Naive B cell (primary cell): ENCODE data around the gene PDK2. TPM values are rescaled to one million over a fixed set of nuclear protein-coding genes. Genes with fewer than 3 reads are reported as not detected.

Source experiments
- ATAC-seq, 2 donors: fragments of 150-1000 bp; cut with Tn5 transposase; 2 replicates each; pipeline ENCODE4 v1.10.0; 2021; ENCODE audit warnings: low read depth in 2 of 2, mild to moderate bottlenecking in 2 of 2, moderate library complexity in 2 of 2
- DNase-seq: peaks from one replicate; pipeline ENCODE4 v3.0.0; 2022
- H3K27ac Mint-ChIP-seq, 6 donors: one replicate each; pipeline ENCODE4 v1.8.0; 2020 to 2022; ENCODE audit warnings: mild to moderate bottlenecking in 6 of 6, mixed read lengths in 6 of 6, moderate library complexity in 5 of 6, inconsistent platforms in 2 of 6
- H3K27me3 Mint-ChIP-seq, 3 donors: one replicate each; pipeline ENCODE4 v1.8.0; 2021 to 2022; ENCODE audit warnings: mixed read lengths in 3 of 3, mild to moderate bottlenecking in 1 of 3
- H3K36me3 Mint-ChIP-seq, 2 donors: one replicate each; pipeline ENCODE4 v1.8.0; 2020 to 2022; ENCODE audit warnings: mixed read lengths in 2 of 2, inconsistent platforms in 1 of 2, mild to moderate bottlenecking in 1 of 2
- H3K4me1 Mint-ChIP-seq, 3 donors: one replicate each; pipeline ENCODE4 v1.8.0; 2020 to 2022; ENCODE audit warnings: mixed read lengths in 3 of 3, inconsistent platforms in 1 of 3, mild to moderate bottlenecking in 1 of 3, moderate library complexity in 1 of 3
- H3K4me3 Mint-ChIP-seq, 8 donors: one replicate each; pipeline ENCODE4 v1.8.0; 2020 to 2022; ENCODE audit warnings: mild to moderate bottlenecking in 8 of 8, mixed read lengths in 8 of 8, moderate library complexity in 8 of 8, inconsistent platforms in 2 of 8
- H3K9me3 Mint-ChIP-seq, 7 donors: one replicate each; pipeline ENCODE4 v1.8.0; 2020 to 2022; ENCODE audit warnings: mixed read lengths in 7 of 7, mild to moderate bottlenecking in 5 of 7, inconsistent platforms in 2 of 7, moderate library complexity in 1 of 7
- polyA plus RNA-seq, 6 donors: library from polyadenylated mRNA; unstranded; fragments of 300-500 nt; fragmentation: Illumina TruSeq; gene quantifications; one replicate each; pipeline ENCODE4 v1.2.3, GENCODE V29; 2021; ENCODE audit warnings: low read depth in 6 of 6

PDK2 gene
- polyA plus RNA-seq, 6 donors from 2014 or later = 33.4 to 49.6 (median 40.3) TPM

DNA sequence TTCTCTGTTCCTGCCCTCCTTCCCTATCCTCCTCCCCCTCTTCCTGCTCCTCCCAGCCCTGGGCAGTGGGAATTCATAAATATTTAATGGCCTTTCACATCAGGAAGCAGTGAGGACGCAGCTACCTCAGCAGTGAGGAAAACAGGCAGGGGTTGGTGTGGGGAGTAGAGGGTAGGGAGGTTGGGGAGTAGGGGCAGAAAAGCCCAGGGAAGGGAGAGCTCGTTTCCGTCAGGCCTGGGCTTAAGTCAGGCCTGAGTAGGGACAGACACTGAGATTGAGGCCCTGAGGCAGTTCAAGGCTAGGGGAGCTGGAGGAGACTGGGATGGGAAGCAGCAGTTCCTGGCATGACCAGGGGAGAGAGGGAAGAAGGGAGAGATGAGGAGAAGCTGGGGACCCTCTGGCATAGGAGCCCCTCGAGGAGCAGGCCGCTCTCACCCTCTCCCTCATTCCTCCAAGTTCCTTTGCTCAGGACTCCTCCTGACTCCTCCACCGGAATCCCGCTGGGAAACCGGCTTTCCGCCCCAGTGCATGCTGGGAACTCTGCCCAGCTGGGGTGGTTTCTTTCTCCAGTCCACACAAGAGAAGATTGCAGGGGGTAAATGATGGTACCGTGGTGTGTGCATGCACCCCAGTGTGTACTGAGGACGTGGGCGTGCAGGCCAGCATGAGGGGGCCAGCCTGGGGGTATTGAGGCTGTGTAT lies 28.6 kb downstream of the PDK2 start:
- Mint-ChIP-seq H3K4me3 (no peak overlapping the region), H3K9me3 (peaks cover 0 to 2% (median 0%) of the 10 kb centered on the region in 7 donors), H3K27ac (no peak overlapping the region), H3K27me3 (peaks cover 29 to 50% (median 46%) of the 10 kb centered on the region in 3 donors), H3K4me1 (peaks cover 11 to 13% (median 12%) of the 10 kb centered on the region in 3 donors), H3K36me3 (no peaks in the 10 kb centered on the region)
- ATAC-seq = no peak
- DNase-seq = no peak

DNA sequence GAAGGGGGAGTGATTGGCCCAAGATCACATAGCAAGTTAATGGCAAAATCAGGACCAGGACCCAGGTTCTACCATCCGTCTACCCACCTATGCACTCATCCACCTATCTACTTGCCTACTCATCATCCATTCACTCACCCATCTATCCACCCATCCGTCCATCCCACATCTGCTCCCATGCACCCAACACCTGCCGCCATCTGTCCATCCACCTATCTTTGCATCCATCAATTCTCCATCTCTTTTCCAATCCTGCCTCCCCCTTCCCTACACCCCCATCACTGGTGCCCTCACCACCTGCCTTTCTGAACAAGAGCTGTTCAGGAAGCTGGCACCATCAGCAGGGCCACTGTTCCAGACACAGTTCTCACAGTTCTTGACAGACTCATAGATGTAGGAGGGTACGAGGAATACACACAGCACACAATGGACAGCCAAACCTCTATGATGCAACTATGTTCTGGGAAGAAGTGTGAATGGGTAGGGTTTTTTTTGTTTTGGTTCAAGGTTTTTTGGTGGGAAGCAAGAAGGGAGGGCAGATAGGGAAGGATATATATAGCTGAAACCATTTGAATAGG lies 30.4 kb downstream of the PDK2 start:
- Mint-ChIP-seq H3K27ac (no peak overlapping the region), H3K27me3 (peaks cover 15 to 38% (median 36%) of the 10 kb centered on the region in 3 donors)

DNA sequence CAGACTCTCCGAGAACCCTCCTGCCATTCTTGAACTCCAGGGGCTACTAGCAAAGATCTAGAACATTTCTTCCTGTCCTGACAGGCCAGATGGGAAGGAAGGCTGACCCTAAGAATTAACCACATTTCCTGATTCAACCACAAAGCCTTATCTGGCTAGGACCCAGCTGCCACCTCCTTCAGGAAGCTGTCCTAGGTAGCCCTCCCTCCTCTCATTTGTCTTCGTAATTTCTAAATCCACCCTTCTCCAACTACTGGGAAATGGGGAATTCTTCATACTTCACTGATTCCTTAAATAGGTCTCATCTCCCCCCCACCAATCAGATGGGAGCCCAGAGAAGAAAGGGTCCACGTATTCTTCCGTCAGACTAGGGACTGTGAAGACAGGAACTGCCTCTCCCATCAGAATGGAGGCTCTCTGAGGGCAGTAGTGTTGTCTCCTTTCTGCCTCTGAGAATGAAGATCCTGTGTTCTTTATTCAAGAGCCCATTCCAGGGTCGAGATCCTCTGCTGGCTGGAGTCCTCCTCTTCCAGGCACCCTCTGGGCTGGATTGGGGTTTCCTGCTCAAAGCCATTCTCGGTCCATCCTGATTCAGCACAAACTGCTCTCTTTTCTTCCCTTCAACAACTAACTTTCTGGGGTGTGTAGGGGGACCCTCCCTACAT lies 32.7 kb downstream of the PDK2 start:
- peak overlapping the region in 3 of 8 donors; percentile 41 to 69 (median 53) for H3K4me3 Mint-ChIP-seq
- peaks cover 30 to 38% (median 34%) of the 10 kb centered on the region in 3 donors for H3K4me1 Mint-ChIP-seq
- ATAC-seq (no peak), DNase-seq (no peak)
- H3K36me3 Mint-ChIP-seq = no peaks in the 10 kb centered on the region
- H3K27me3 Mint-ChIP-seq = peaks cover 5 to 22% (median 16%) of the 10 kb centered on the region in 3 donors
- H3K27ac Mint-ChIP-seq = peak overlapping the region in 2 of 6 donors; percentile 3 to 76
- peaks cover 0 to 2% (median 0%) of the 10 kb centered on the region in 7 donors for H3K9me3 Mint-ChIP-seq

More for the DNA sequence above, 30.4 kb downstream of the PDK2 start:
- H3K9me3 Mint-ChIP-seq = peaks cover 0 to 2% (median 0%) of the 10 kb centered on the region in 7 donors
- H3K4me3 Mint-ChIP-seq = peak overlapping the region in 1 of 8 donors; percentile 2
- no peaks in the 10 kb centered on the region for H3K36me3 Mint-ChIP-seq
- no peak for ATAC-seq
- no peak for DNase-seq
- peaks cover 17 to 21% (median 17%) of the 10 kb centered on the region in 3 donors for H3K4me1 Mint-ChIP-seq

DNA sequence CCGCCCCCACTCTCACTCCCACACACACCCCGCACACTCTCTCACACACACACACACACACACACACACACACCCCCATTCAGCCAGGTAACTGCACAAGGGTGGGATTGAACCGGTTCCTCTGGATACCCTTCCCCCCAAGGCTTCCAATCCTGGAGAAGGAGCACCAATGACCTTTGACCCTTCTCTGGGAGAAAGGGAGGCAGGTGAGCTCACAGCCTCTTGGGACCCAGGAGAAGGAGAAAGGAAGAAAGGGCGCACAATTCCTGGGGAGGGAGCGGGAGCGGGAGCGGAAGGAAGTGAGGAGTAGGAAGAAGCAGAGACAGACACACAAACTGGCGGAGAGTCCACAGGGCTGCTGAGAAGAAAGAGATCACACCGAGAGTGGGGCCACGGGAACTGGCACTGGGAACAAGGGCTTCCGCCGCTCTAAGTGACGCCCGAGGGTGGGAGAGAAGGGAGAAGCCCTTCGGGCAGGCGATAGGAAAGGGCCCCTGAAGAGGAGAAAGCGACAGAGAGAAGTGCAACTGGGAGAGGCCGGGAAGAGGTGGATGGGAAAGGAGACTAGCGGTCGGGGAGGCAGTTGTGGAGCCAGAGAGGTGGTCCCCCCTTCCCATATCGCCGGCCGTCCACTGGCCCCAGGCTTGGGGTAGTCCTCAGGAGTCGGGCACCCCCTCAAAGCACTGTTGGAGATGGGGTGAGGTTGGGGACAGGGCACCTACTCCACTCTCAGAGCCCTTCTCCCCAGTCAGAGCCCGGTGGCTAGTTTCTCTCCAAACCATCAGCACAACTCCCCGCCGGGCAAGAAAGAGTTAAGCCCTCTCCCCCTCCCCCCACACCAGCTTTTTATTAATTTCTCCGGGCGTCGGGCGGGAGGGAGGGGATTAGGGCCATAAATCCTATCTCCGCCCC lies 33.5 kb downstream of the PDK2 start:
- no peak for DNase-seq
- no peak for ATAC-seq
- H3K9me3 Mint-ChIP-seq = peaks cover 0 to 2% (median 0%) of the 10 kb centered on the region in 7 donors
- H3K27me3 Mint-ChIP-seq = peaks cover 5 to 14% (median 13%) of the 10 kb centered on the region in 3 donors
- peaks cover 30 to 44% (median 34%) of the 10 kb centered on the region in 3 donors for H3K4me1 Mint-ChIP-seq
- peak overlapping the region in 5 of 6 donors; percentile 61 to 96 (median 80) for H3K27ac Mint-ChIP-seq
- no peaks in the 10 kb centered on the region for H3K36me3 Mint-ChIP-seq
- H3K4me3 Mint-ChIP-seq = peak overlapping the region; percentile 74 to 91 (median 84)

DNA sequence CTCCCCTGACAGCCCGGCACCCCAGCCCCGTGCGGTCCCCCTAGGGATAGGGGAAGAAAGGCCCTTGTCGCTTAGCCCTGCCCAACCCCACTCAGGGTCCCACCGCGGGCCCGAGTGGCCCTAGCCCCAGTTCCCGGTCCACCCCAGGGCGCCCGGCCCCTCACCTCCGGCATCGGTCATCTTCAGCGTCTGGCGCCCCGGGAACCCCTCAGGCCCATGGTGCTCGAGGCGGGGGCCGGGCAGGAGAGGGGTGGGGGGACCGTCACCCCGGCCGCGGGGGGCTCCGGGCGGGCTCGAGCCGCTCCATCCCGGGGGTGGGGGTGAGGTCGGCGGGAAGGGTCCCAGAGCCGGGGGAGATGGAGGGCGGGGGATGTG lies 34.2 kb downstream of the PDK2 start:
- H3K9me3 Mint-ChIP-seq = peaks cover 0 to 2% (median 0%) of the 10 kb centered on the region in 7 donors
- H3K27ac Mint-ChIP-seq = peak overlapping the region in 3 of 6 donors; percentile 32 to 91 (median 80)
- H3K36me3 Mint-ChIP-seq = no peaks in the 10 kb centered on the region
- H3K4me3 Mint-ChIP-seq = peak overlapping the region; percentile 63 to 91 (median 84)
- H3K27me3 Mint-ChIP-seq = peaks cover 5 to 14% (median 11%) of the 10 kb centered on the region in 3 donors
- peaks cover 34 to 44% (median 36%) of the 10 kb centered on the region in 3 donors for H3K4me1 Mint-ChIP-seq
- DNase-seq (no peak), ATAC-seq (peak; percentile 7 to 8)

DNA sequence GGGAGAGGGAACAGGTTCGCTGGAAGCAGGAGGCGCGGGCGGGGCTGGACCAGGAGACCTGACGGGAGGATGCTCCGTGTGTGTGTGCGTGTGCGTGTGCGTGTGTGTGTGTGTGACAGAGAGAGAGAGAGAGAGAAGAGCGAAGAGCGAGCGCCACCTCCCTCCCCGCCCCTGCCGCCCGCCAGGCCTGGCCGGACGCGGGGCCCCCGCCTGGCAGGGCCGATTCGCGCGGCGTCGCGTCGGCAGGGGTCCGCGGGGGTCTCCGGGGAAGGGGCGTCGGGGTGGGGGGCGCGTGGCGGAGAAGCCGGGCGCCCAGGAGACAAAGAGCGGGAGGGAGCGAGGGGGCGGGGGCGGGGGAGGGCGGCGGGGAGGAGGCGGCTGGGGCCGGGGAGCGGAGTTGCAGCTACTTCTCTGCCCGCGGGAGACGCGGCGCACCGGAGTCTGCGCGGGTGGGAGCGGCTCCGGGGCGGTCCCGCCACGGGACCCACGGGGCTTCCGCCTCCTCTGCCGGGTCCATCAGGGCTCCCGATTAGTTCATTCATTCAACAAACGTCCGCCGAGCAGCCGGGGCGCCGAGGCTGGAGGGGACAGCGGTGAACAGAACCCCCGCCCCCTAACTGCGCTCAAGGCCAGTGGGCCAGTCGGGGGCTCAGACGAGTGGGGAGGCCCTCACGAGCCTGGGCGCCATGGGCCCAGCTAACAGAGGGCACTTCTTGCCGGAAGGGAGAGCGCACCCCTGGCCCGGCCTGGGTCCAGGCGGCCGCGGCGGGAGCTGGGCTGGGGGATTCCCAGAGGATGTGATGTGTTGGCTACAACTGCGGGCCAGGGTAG lies 34.8 kb downstream of the PDK2 start, which contains the start of gene SAMD14:
Gene SAMD14 (minus strand): TSS at position 433 of the 831 bp plus-strand sequence. CDS start 5,201 bp downstream, outside the sequence.
- H3K27ac Mint-ChIP-seq = peak within 1 kb of the TSS; percentile 29 to 97 (median 80)
- peaks cover 5 to 14% (median 11%) of the 10 kb centered on the region in 3 donors for H3K27me3 Mint-ChIP-seq
- DNase-seq (peak; percentile 36), ATAC-seq (peak; percentile 72 to 73)
- H3K36me3 Mint-ChIP-seq = no peaks in the 10 kb centered on the region
- peak within 1 kb of the TSS; percentile 78 to 94 (median 86) for H3K4me3 Mint-ChIP-seq
- peaks cover 34 to 44% (median 36%) of the 10 kb centered on the region in 3 donors for H3K4me1 Mint-ChIP-seq
- H3K9me3 Mint-ChIP-seq = peaks cover 0 to 2% (median 0%) of the 10 kb centered on the region in 7 donors

DNA sequence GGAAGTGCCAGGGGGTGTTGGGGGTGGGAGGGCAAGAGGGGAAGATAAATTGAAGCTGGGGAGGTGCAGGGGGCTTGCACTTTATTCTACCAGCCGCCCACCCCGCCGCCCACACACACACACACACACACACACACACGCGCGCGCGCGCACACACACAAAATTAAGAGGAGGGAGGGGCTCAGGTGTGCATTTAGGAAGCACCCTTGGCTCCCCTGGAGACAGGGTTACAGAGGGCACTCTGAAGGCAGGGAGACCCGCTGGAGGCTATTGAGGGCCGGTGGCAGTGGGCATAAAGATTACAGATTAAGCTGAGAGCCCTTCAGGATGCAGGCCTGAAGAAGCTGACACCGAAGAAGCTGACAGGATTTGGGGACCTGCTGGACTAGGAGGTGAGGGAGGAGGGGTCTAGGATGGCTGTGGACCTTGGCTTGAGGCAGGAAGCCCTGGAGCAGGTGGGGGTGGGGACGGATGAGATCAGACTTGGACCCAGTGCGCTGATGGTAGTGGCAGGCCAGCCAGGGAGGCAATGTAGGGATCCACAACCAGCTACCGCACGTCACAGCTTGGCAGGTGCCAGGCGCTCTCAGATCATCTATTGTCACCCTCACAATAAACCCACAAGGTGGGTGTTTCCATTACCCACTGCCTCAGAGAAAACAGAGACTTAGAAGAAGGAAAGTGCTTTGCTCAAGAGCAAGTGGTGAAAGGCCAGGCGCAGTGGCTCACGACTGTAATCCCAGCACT lies 35.6 kb downstream of the PDK2 start:
- no peak for DNase-seq
- H3K27me3 Mint-ChIP-seq = peaks cover 5 to 14% (median 11%) of the 10 kb centered on the region in 3 donors
- no peak for ATAC-seq

DNA sequence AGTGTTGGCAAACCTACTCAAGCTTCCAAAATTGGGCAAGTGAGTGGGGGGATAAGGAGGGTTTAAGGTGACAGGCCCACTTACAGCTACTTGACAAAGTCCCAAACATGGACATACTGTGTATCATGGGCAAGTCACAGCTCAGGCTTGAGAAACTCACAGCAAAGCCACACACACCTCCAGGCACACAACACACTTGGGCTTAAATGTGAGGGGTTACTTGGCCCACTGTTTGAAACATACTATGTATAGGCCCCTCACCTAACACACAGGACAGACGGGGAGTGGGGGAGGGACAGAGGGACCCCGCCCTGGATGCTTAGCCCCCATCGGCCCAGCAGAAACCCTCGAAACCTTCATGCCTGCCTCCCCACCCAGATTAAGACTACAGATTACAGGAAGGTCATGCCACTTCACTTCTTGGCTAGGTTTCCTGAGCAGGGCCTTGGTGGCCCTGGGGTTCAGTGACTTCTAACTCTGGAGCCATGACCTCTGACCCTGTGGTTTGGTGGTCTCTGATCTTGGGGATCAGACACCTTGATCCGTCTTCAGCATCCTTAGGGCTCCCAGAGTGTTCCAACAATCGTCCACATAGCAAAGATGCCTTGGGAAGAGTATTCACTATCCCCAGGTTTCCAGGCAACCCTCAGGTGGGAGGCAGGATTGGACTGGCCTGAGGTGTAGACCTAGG lies 37.1 kb downstream of the PDK2 start:
- Mint-ChIP-seq H3K4me3 (peak overlapping the region in 3 of 8 donors; percentile 37 to 80 (median 62)), H3K27ac (peak overlapping the region in 5 of 6 donors; percentile 71 to 83 (median 80)), H3K36me3 (peaks cover 0 to 10% of the 10 kb centered on the region in 2 donors), H3K9me3 (peaks cover 0 to 2% (median 0%) of the 10 kb centered on the region in 7 donors), H3K27me3 (peaks cover 5 to 14% (median 11%) of the 10 kb centered on the region in 3 donors), H3K4me1 (peaks cover 40 to 53% (median 42%) of the 10 kb centered on the region in 3 donors)
- no peak for ATAC-seq
- DNase-seq = no peak

More for the DNA sequence above, 35.6 kb downstream of the PDK2 start:
- peaks cover 34 to 44% (median 36%) of the 10 kb centered on the region in 3 donors for H3K4me1 Mint-ChIP-seq
- no peaks in the 10 kb centered on the region for H3K36me3 Mint-ChIP-seq
- peak overlapping the region in 7 of 8 donors; percentile 48 to 94 (median 80) for H3K4me3 Mint-ChIP-seq
- H3K27ac Mint-ChIP-seq = peak overlapping the region; percentile 29 to 97 (median 76)
- peaks cover 0 to 2% (median 0%) of the 10 kb centered on the region in 7 donors for H3K9me3 Mint-ChIP-seq

DNA sequence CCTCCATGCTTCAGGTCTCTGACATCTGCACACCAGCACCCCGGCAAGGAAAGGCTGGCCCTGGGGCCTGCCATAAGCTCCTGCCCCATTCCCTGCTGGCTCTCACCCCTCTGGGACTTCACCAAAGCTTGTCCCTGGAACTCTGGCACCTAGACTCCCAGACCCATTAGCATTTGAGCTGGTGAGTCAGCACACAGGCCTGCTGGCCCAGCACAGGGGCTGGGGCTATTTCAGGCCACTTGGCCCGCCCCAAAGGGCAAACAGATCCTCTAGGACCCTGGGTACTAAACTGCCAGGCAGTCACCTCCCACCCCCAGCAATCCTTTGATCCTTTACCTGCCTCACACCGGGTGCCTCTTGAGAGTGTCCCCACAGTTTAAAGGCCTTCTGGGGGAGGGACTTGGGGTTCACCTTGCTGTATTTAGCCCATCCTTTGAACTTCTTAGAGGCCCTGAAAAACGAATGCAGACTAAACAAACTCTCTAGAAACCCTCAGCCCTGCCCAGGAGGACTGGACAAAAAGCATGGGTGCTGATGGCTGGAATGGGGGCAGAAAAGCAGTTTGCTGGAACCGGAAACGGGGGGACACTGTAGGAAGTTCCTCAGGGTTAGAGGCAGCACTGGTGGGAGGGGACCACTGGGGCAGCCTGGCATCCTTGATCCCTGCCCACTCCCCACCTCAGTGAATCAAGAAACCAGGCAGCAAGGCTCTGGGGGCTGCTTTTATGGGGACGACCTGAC lies 38.0 kb downstream of the PDK2 start:
- Mint-ChIP-seq H3K4me3 (no peak overlapping the region), H3K4me1 (peaks cover 42 to 55% (median 46%) of the 10 kb centered on the region in 3 donors), H3K36me3 (peaks cover 0 to 19% of the 10 kb centered on the region in 2 donors), H3K9me3 (peaks cover 0 to 2% (median 0%) of the 10 kb centered on the region in 7 donors), H3K27ac (peak overlapping the region in 3 of 6 donors; percentile 38 to 83 (median 51)), H3K27me3 (peaks cover 5 to 14% (median 9%) of the 10 kb centered on the region in 3 donors)
- no peak for ATAC-seq
- no peak for DNase-seq

DNA sequence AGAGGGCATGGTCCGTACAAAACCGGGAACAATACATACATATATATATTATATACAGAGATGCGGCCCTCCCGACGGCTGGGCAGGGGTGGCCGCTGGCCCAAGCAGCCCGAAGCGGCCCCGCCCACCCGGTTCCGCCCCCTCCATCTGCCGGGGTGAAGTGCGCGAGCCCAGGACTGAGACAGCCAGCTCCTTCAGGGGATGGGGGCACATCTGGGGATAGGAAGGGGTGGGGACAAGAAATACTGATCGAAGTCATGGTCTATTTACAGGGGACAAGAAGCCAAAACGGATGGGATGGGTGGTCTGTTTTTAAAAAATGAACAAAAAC lies 38.6 kb downstream of the PDK2 start:
- no peak overlapping the region for H3K4me3 Mint-ChIP-seq
- peaks cover 38 to 51% (median 42%) of the 10 kb centered on the region in 3 donors for H3K4me1 Mint-ChIP-seq
- ATAC-seq (no peak), DNase-seq (no peak)
- no peaks in the 10 kb centered on the region for H3K9me3 Mint-ChIP-seq
- peak overlapping the region in 1 of 6 donors; percentile 51 for H3K27ac Mint-ChIP-seq
- peaks cover under 1 to 9% (median 4%) of the 10 kb centered on the region in 3 donors for H3K27me3 Mint-ChIP-seq
- peaks cover 0 to 21% of the 10 kb centered on the region in 2 donors for H3K36me3 Mint-ChIP-seq
